GM21390 (cell line): ENCODE data around the gene ADAMTS16.
"Not testable (repeated sequence)": the region's sequence is repeated elsewhere in the genome, so short reads cannot be mapped to it uniquely, and the experiment has no call there.

Experiments
- ATAC-seq: cut with Tn5 transposase; IDR thresholded peaks from one replicate; pipeline ENCODE4 v1.9.1; 2021; ENCODE audit not compliant: unreplicated experiment

Gene ADAMTS16

GRCh38 chr5:5139777-5140478 lies at the start of gene ADAMTS16:
TSS of gene ADAMTS16 (plus strand) at chr5:5140330. CDS start at chr5:5140468, 138 bp downstream.
- ATAC-seq, result no peak

GRCh38 chr5:5092149-5092548 lies 48.0 kb upstream of the ADAMTS16 start:
- ATAC-seq, result no peak

- no peak for ATAC-seq
Observed at GRCh38 chr5:5100635-5101034, 39.5 kb upstream of the ADAMTS16 start.

- ATAC-seq, result no peak
Observed at GRCh38 chr5:5101676-5102075, 38.5 kb upstream of the ADAMTS16 start.

- no peak for ATAC-seq
Observed at GRCh38 chr5:5103245-5103644, 36.9 kb upstream of the ADAMTS16 start.

GRCh38 chr5:5104550-5104949 lies 35.6 kb upstream of the ADAMTS16 start:
- ATAC-seq, result no peak

- no peak for ATAC-seq
Observed at GRCh38 chr5:5105531-5105930, 34.6 kb upstream of the ADAMTS16 start.

GRCh38 chr5:5116956-5117355 lies 23.2 kb upstream of the ADAMTS16 start:
- ATAC-seq, result no peak

- no peak for ATAC-seq
Observed at GRCh38 chr5:5122776-5123175, 17.4 kb upstream of the ADAMTS16 start.

- no peak for ATAC-seq
Observed at GRCh38 chr5:5124231-5124630, 15.9 kb upstream of the ADAMTS16 start.

GRCh38 chr5:5126444-5126843 lies 13.7 kb upstream of the ADAMTS16 start:
- ATAC-seq, result no peak

GRCh38 chr5:5128766-5129165 lies 11.4 kb upstream of the ADAMTS16 start:
- ATAC-seq, result no peak

- ATAC-seq, result no peak
Observed at GRCh38 chr5:5132234-5132633, 7.9 kb upstream of the ADAMTS16 start.

GRCh38 chr5:5132693-5133295 lies 7.3 kb upstream of the ADAMTS16 start:
- no peak for ATAC-seq

GRCh38 chr5:5134107-5134506 lies 6.0 kb upstream of the ADAMTS16 start:
- ATAC-seq, result no peak

- no peak for ATAC-seq
Observed at GRCh38 chr5:5135957-5136676, 4.0 kb upstream of the ADAMTS16 start.

- ATAC-seq, result not testable (repeated sequence)
Observed at GRCh38 chr5:5137851-5138250, 2.3 kb upstream of the ADAMTS16 start.

GRCh38 chr5:5139336-5139776 lies 774 bp upstream of the ADAMTS16 start:
- no peak for ATAC-seq

GRCh38 chr5:5140479-5141338 lies 579 bp downstream of the ADAMTS16 start:
- no peak for ATAC-seq

- no peak for ATAC-seq
Observed at GRCh38 chr5:5141339-5141599, 1.1 kb downstream of the ADAMTS16 start.
